AG09309 (cell line): ENCODE measurements around the gene RAB42.

Experiments
- DNase-seq: peaks from one replicate; pipeline ENCODE4 v3.0.0-alpha.2; 2010; ENCODE audit warnings: low read depth
- H3K4me3 ChIP-seq: 2 replicates; pipeline ENCODE4 v1.5.1; 2011; ENCODE audit warnings: mild to moderate bottlenecking, low read depth, low read length, moderate library complexity; ENCODE audit not compliant: control insufficient read depth
- TF ChIP-seq, protein P1 (sequence below): IDR thresholded peaks from 2 replicates; pipeline ENCODE4 v1.5.1; 2011; ENCODE audit warnings: mild to moderate bottlenecking, low read depth, low read length, inconsistent platforms; ENCODE audit not compliant: insufficient read depth, control insufficient read depth; ENCODE audit errors: missing control alignments

RAB42 gene

GRCh38 chr1:28602536-28603439 lies 10.7 kb downstream of the RAB42 start:
- TF ChIP-seq, protein P1, sequence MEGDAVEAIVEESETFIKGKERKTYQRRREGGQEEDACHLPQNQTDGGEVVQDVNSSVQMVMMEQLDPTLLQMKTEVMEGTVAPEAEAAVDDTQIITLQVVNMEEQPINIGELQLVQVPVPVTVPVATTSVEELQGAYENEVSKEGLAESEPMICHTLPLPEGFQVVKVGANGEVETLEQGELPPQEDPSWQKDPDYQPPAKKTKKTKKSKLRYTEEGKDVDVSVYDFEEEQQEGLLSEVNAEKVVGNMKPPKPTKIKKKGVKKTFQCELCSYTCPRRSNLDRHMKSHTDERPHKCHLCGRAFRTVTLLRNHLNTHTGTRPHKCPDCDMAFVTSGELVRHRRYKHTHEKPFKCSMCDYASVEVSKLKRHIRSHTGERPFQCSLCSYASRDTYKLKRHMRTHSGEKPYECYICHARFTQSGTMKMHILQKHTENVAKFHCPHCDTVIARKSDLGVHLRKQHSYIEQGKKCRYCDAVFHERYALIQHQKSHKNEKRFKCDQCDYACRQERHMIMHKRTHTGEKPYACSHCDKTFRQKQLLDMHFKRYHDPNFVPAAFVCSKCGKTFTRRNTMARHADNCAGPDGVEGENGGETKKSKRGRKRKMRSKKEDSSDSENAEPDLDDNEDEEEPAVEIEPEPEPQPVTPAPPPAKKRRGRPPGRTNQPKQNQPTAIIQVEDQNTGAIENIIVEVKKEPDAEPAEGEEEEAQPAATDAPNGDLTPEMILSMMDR: peak; percentile 77
- DNase-seq: peak; percentile 45
- no peak overlapping the region for H3K4me3 ChIP-seq

DNA sequence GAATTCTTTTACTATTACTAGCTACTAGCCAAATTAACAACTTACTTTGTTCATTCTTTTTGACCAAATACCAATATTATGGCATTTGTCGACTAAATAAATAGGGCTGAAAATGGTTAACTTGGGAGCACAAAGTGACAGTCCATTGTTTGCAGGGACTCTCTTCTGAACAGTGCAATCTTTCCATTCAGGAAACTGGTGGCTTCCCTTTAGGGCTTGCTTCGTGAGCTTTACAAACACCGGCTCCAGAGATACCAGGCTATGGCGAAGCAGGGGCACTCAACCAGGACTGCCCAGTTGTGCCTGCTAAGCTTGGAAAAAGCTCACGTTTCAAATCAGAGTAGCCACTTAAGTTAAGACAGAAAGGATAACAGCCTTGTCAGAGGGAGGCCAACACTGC lies 12.3 kb downstream of the RAB42 start:
- no peak overlapping the region for H3K4me3 ChIP-seq
- DNase-seq: no peak
- TF ChIP-seq, protein P1: no peak

DNA sequence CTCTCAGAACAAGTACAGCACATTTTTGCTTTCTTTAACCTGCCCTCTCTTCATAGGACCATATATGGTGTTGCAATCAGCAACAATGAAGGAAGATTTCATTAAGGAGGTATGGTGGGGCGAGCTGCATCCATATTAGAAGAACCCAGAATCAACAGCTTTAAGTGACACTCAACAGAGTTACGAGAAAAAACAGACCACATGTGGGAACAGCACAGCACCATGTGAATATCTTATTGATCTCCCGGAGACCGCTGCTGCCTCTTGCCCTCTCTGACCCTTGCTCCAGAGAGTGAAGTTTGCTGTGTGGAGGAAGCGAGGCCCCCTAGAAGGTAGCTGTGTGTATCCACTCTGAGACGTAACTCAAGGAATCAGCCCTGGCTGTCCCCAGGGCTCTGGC lies 12.9 kb downstream of the RAB42 start:
- no peak overlapping the region for H3K4me3 ChIP-seq
- TF ChIP-seq, protein P1: no peak

DNA sequence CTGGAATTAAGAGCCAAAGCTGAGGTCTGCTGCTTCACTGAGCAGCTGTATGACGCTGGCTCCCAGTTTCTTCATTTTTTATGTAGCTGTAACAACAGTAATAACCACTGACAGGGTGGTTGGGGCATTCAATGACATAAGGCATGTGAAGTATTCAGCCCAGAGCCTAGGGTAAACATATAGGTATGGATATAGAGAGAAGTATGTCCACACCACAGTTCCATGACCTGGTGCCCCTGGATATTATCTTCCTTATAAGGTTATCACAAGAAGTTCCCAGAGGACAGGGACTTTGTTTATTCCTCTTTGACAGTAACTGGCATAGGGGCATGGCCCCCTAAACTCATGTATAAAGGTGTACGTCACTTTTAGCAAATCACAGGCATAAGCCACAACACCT lies 14.7 kb downstream of the RAB42 start:
- no peak overlapping the region for H3K4me3 ChIP-seq
- DNase-seq: no peak
- TF ChIP-seq, protein P1: no peak

More for the DNA sequence above, 12.9 kb downstream of the RAB42 start:
- DNase-seq: no peak

DNA sequence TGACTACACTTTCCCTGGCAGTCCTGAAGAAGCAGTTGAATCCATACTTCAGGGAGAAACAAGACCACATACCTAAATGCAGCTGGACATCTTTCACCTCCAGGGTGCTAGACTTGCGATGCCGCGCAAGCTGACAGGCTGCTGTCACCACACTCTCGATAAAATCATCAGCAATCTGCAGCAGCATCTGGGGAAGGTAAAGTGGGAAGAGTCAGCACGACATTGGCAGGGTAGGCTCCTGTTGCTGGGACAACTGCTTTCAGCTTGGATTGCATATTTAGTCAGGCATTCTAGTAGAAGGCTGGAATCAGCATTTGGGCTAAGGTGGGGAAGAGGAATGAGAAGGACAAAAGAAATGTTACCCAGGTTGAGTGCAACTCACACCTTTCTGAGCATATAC lies 21.1 kb downstream of the RAB42 start:
- no peak overlapping the region for H3K4me3 ChIP-seq
- TF ChIP-seq, protein P1: no peak

GRCh38 chr1:28631713-28632112 lies 39.6 kb downstream of the RAB42 start:
- H3K4me3 ChIP-seq: no peak overlapping the region
- TF ChIP-seq, protein P1: no peak
- DNase-seq: no peak

More for the DNA sequence above, 21.1 kb downstream of the RAB42 start:
- no peak for DNase-seq

- no peak for DNase-seq
- TF ChIP-seq, protein P1: no peak
- no peak overlapping the region for H3K4me3 ChIP-seq
Observed at GRCh38 chr1:28632560-28632959, 40.5 kb downstream of the RAB42 start.
